GM12865 (cell line): ENCODE results near the gene FOXN1.

Source experiments
- DNase-seq: peaks from one replicate; pipeline ENCODE4 v3.0.0; 2010; ENCODE audit warnings: low read depth
- H3K4me3 ChIP-seq: 2 replicates; pipeline ENCODE4 v1.5.1; 2011; ENCODE audit warnings: mild to moderate bottlenecking, low read depth, low read length, control low read depth
- TF ChIP-seq, protein P1 (sequence below): IDR thresholded peaks from 2 replicates; pipeline ENCODE4 v1.5.1; 2011; ENCODE audit warnings: low read length, control low read depth, low read depth, inconsistent platforms; ENCODE audit not compliant: insufficient read depth; ENCODE audit errors: missing control alignments

FOXN1 gene

GRCh38 chr17:28532050-28532960 is 26.2 kb downstream of the FOXN1 start:
- H3K4me3 ChIP-seq: no peak overlapping the region
- DNase-seq: no peak
- TF ChIP-seq, protein P1, sequence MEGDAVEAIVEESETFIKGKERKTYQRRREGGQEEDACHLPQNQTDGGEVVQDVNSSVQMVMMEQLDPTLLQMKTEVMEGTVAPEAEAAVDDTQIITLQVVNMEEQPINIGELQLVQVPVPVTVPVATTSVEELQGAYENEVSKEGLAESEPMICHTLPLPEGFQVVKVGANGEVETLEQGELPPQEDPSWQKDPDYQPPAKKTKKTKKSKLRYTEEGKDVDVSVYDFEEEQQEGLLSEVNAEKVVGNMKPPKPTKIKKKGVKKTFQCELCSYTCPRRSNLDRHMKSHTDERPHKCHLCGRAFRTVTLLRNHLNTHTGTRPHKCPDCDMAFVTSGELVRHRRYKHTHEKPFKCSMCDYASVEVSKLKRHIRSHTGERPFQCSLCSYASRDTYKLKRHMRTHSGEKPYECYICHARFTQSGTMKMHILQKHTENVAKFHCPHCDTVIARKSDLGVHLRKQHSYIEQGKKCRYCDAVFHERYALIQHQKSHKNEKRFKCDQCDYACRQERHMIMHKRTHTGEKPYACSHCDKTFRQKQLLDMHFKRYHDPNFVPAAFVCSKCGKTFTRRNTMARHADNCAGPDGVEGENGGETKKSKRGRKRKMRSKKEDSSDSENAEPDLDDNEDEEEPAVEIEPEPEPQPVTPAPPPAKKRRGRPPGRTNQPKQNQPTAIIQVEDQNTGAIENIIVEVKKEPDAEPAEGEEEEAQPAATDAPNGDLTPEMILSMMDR: no peak

GRCh38 chr17:28533091-28533807 is 27.1 kb downstream of the FOXN1 start:
- no peak for DNase-seq
- TF ChIP-seq, protein P1: no peak
- H3K4me3 ChIP-seq: no peak overlapping the region

DNA sequence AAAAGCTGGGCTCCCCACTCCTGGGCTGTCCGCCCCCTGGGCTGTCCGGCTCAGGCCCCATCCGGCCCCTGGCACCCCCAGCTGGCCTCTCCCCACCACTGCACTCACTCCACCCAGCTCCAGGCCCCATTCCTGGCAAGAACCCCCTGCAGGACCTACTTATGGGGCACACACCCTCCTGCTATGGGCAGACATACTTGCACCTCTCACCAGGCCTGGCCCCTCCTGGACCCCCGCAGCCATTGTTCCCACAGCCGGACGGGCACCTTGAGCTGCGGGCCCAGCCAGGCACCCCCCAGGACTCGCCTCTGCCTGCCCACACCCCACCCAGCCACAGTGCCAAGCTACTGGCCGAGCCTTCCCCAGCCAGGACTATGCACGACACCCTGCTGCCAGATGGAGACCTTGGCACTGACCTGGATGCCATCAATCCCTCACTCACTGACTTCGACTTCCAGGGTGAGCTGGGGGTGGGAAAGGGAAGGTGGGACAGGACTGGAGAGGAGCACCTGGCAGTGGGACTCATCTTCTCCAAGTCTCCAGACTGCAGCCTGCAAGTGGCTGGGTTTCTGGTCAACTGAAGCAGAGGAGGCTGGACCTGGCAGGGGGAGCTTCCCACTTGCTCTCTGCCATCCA is 28.7 kb downstream of the FOXN1 start:
- no peak for DNase-seq
- H3K4me3 ChIP-seq: no peak overlapping the region
- TF ChIP-seq, protein P1: no peak

DNA sequence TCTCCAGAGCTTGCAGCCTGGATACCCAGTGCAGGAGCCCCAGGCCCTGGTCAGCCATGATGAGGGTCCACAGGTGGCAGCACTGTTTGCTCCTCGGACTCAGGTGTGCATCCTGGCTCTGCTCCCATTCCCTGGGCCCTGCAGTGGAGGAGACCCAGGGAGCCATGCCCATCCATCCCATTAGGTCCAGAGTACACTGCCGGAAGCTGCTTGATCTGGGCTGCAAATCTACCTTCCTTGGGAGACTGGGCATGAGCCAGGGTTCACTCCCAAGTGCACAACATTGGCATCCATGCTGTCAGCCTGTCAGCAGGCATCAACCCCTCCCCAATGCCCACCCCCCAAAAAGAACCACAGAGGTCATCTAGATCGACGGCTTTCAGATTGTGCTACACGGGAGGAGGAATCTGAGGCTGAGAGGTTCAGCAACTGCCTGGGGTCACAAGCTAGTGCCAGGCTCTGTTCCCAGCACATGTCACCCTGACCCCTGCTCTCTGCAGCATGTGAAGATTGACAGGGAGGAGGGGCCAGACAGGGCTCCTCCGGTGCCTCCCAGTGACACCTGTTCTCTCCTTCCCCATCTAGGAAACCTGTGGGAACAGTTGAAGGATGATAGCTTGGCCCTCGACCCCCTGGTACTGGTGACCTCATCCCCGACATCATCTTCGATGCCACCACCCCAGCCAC is 30.5 kb downstream of the FOXN1 start:
- TF ChIP-seq, protein P1: no peak
- DNase-seq: no peak
- no peak overlapping the region for H3K4me3 ChIP-seq

- H3K4me3 ChIP-seq: no peak overlapping the region
- no peak for DNase-seq
- TF ChIP-seq, protein P1: no peak
Measured at GRCh38 chr17:28537219-28537610, 31.1 kb downstream of the FOXN1 start.

DNA sequence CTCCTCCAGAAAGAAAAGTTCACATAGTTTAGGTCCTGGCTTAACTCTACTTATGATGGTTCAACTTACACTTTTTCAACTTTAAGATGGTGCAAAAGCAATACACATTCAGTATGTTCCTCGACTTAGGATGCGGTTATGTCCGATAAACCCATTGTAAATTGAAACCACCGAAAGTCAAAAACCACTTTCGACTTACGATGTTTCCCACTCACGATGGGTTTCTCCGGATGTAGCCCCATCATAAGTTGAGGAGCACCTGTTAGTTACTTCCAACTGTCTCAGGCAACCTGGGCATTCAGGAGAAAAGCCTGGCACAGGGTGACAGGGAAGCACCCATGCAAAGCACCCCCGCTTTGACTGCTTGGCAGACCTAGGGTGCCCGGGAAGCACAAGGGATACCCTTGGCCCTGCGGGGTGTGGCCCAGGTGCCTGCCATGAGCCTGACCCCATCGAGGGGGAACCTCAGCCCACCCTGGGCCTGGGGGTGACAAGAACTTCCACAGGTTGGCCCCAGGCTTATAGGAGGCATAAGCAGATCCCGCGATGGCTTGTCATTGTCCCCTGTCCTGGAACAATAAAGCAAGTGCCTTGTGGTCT is 32.2 kb downstream of the FOXN1 start:
- no peak for DNase-seq
- H3K4me3 ChIP-seq: no peak overlapping the region
- TF ChIP-seq, protein P1: no peak
